Measurements from ENCODE around the gene CAPZA3. TPM values are rescaled to one million over a fixed set of nuclear protein-coding genes. Genes with fewer than 3 reads are reported as not detected.

CAPZA3 gene
- total RNA-seq, 1 experiment from 2014 or later = not detected

DNA sequence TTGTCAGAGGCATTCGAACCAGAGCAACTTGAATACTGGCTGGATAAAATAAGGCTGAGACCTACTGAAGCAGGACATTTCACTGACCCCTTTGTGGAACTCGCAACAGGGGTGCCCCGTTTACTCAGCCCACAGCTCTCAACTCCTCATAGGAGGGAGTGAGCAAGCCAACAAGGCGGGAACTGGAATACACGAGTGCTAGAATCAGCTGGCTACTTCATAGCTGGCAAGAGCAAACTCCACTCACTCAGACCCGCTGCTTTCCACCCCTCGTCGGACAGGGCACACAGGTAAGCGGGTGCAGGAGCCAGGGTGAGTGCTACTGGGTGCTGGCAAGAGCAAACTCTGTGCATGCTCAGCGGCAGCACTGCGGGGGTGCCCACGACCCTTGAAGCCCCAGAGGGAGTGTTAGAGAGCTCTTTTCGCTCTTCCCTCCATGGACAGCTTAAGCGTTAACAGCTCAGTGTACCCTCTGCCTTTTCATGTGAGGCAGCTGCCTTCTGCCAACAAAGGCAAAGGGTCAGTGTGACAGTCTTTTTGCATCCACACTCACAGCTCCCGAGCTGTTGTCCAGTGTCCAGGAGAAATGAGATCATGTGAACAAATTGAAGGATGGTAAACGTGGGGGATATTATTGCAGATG, 15.7 kb downstream of the CAPZA3 start:
- H3K4me2 ChIP-seq (ENCODE audit: insufficient read depth, insufficient read length, low read length) = no peak overlapping the region
- no peak overlapping the region for H2AK5ac ChIP-seq (ENCODE audit: insufficient read length, low read length)
- peak overlapping the region; percentile 95 to 99 (median 99) for H3K27ac Mint-ChIP-seq
- H3K14ac ChIP-seq (ENCODE audit: insufficient read depth, low read length) = peak overlapping the region; percentile 58; the same call in 1 of the 2 replicates
- no peaks in the 10 kb centered on the region for H3K27me3 ChIP-seq (ENCODE audit: insufficient read depth, low read length)
- H3K56ac ChIP-seq (ENCODE audit: insufficient read length, low read depth, low read length) = no peak overlapping the region
- H2AFZ ChIP-seq (ENCODE audit: low read length) = no peak overlapping the region
- H3K18ac ChIP-seq (ENCODE audit: insufficient read length, low read depth, low read length) = peak overlapping the region; percentile 74
- H3K79me2 ChIP-seq (ENCODE audit: insufficient read depth, low read length) = no peaks in the 10 kb centered on the region
- no CpG with 5 or more reads among the region's 16 CpGs for WGBS (ENCODE audit: extremely low coverage, insufficient read length, low lambda C conversion rate)
- no peak overlapping the region for H3K23ac ChIP-seq (ENCODE audit: insufficient read length, low read depth, low read length)
- peaks cover 0 to 5% (median 4%) of the 10 kb centered on the region in 3 experiments; a peak in 1 of 7 replicates for H3K36me3 Mint-ChIP-seq (ENCODE audit: insufficient read depth in 1 of 3, low read depth in 3 of 3)
- no peak overlapping the region for H3K4ac ChIP-seq (ENCODE audit: low read depth, low read length)
- H3T11ph ChIP-seq (ENCODE audit: low read length) = no peak overlapping the region
- H2BK5ac ChIP-seq (ENCODE audit: insufficient read length, low read length) = no peak overlapping the region
- no peak overlapping the region for H4K91ac ChIP-seq (ENCODE audit: insufficient read length, low read depth, low read length)
- no peak overlapping the region for H2BK120ac ChIP-seq (ENCODE audit: low read depth, low read length, poor library complexity, severe bottlenecking)
- DNase-seq = peak; percentile 59
- H3K27me3 Mint-ChIP-seq (ENCODE audit: low read depth) = no peaks in the 10 kb centered on the region
- no peaks in the 10 kb centered on the region for H3K9me3 Mint-ChIP-seq
- H3K4me1 Mint-ChIP-seq = peaks cover 61 to 65% of the 10 kb centered on the region in 2 experiments
- no peaks in the 10 kb centered on the region for H3K79me1 ChIP-seq (ENCODE audit: insufficient read depth, low read depth, low read length, poor library complexity, severe bottlenecking)
- no peaks in the 10 kb centered on the region for H3K9me3 ChIP-seq (ENCODE audit: control insufficient read depth, low read depth, low read length)
- no peak overlapping the region for H2BK15ac ChIP-seq (ENCODE audit: low read depth, low read length)
- no peak overlapping the region for H2BK12ac ChIP-seq (ENCODE audit: insufficient read length, low read depth, low read length)
- H3K27ac ChIP-seq (ENCODE audit: insufficient read length, low read depth, low read length) = peak overlapping the region; percentile 12
- no peak overlapping the region for H4K8ac ChIP-seq (replicated peaks; ENCODE audit: insufficient read length, low read depth, low read length)
- TF ChIP-seq, protein P1, sequence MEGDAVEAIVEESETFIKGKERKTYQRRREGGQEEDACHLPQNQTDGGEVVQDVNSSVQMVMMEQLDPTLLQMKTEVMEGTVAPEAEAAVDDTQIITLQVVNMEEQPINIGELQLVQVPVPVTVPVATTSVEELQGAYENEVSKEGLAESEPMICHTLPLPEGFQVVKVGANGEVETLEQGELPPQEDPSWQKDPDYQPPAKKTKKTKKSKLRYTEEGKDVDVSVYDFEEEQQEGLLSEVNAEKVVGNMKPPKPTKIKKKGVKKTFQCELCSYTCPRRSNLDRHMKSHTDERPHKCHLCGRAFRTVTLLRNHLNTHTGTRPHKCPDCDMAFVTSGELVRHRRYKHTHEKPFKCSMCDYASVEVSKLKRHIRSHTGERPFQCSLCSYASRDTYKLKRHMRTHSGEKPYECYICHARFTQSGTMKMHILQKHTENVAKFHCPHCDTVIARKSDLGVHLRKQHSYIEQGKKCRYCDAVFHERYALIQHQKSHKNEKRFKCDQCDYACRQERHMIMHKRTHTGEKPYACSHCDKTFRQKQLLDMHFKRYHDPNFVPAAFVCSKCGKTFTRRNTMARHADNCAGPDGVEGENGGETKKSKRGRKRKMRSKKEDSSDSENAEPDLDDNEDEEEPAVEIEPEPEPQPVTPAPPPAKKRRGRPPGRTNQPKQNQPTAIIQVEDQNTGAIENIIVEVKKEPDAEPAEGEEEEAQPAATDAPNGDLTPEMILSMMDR (conservative IDR thresholded peaks at IDR 0.05) = no peak
- H2BK20ac ChIP-seq (ENCODE audit: low read depth, low read length, poor library complexity, severe bottlenecking) = no peak overlapping the region
- H4K5ac ChIP-seq (ENCODE audit: insufficient read length, low read depth, low read length) = no peak overlapping the region
- peaks cover 6% of the 10 kb centered on the region; the same call in 1 of the 2 replicates for H3K4me1 ChIP-seq (ENCODE audit: insufficient read depth, low read length)
- H3K23me2 ChIP-seq (ENCODE audit: insufficient read length, low read depth, low read length, poor library complexity, severe bottlenecking) = no peaks in the 10 kb centered on the region
- H4K20me1 ChIP-seq (ENCODE audit: control insufficient read depth, insufficient read depth, insufficient read length) = no peaks in the 10 kb centered on the region
- H3K9ac ChIP-seq (ENCODE audit: extremely low read depth, insufficient read length, low read length) = no peak overlapping the region
- H3K4me3 Mint-ChIP-seq = peak overlapping the region; percentile 49 to 70
